Activated naive CD4-positive, alpha-beta T cell treated with anti-CD3 and anti-CD28 coated beads, Interleukin-2, amount 50 U/mL, for 24 hours (primary cell): ENCODE data around the gene FAM13B.
"Not testable (repeated sequence)": the region's sequence is repeated elsewhere in the genome, so short reads cannot be mapped to it uniquely, and the experiment has no call there.

Source experiments
- H3K27ac Mint-ChIP-seq: one replicate; pipeline ENCODE4 v1.8.0; 2021; ENCODE audit warnings: mild to moderate bottlenecking, mixed read lengths
- H3K27me3 Mint-ChIP-seq: one replicate; pipeline ENCODE4 v1.8.0; 2021; ENCODE audit warnings: mixed read lengths
- H3K36me3 Mint-ChIP-seq: one replicate; pipeline ENCODE4 v1.8.0; 2021; ENCODE audit warnings: mixed read lengths
- H3K4me1 Mint-ChIP-seq: one replicate; pipeline ENCODE4 v1.8.0; 2021; ENCODE audit warnings: mixed read lengths
- H3K4me3 Mint-ChIP-seq: one replicate; pipeline ENCODE4 v1.8.0; 2021; ENCODE audit warnings: mild to moderate bottlenecking, mixed read lengths
- H3K9me3 Mint-ChIP-seq: one replicate; pipeline ENCODE4 v1.8.0; 2021; ENCODE audit warnings: mixed read lengths

FAM13B gene

DNA sequence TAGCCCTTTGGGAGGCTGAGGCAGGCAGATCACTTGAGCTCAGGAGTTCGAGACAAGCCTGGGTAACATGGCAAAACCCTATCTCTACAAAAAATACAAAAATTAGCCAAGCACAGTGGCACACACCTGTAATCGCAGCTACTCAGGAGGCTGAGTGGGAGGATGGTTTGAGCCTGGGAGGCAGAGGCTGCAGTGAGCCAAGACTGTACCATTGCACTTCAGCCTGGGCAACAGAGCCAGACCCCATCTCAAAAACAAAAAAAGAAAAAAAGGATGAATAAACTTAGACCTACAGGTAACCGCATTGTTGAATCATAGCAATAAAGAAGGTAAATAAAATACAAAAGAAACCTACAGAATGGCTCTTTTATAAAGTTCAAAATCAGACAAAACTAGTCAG lies 12.4 kb upstream of the FAM13B start:
- not testable (repeated sequence) for H3K9me3 Mint-ChIP-seq, H3K27me3 Mint-ChIP-seq, H3K27ac Mint-ChIP-seq, H3K4me3 Mint-ChIP-seq, H3K36me3 Mint-ChIP-seq, H3K4me1 Mint-ChIP-seq

DNA sequence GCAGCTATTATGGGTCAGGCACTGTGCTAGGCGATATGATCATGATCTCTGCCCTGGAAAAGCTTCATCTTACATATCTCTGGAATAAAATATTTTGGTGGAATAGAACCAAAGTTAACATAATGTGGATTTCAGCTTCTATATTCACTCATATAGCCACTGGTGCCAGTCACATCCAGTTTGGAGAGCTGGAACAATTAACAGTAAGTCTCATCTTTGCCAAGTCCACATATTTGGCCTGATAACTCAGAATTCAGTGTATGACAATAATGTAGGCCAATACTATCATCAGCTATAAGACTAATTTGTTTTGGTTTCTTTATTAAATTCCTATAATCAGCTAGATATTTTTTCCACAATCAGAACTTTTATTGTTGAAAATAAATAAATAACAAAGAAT lies 5.9 kb upstream of the FAM13B start:
- no peak overlapping the region for H3K27ac Mint-ChIP-seq
- no peaks in the 10 kb centered on the region for H3K9me3 Mint-ChIP-seq
- no peak overlapping the region for H3K4me3 Mint-ChIP-seq
- no peaks in the 10 kb centered on the region for H3K36me3 Mint-ChIP-seq
- H3K27me3 Mint-ChIP-seq: no peaks in the 10 kb centered on the region
- peaks cover 6% of the 10 kb centered on the region for H3K4me1 Mint-ChIP-seq

DNA sequence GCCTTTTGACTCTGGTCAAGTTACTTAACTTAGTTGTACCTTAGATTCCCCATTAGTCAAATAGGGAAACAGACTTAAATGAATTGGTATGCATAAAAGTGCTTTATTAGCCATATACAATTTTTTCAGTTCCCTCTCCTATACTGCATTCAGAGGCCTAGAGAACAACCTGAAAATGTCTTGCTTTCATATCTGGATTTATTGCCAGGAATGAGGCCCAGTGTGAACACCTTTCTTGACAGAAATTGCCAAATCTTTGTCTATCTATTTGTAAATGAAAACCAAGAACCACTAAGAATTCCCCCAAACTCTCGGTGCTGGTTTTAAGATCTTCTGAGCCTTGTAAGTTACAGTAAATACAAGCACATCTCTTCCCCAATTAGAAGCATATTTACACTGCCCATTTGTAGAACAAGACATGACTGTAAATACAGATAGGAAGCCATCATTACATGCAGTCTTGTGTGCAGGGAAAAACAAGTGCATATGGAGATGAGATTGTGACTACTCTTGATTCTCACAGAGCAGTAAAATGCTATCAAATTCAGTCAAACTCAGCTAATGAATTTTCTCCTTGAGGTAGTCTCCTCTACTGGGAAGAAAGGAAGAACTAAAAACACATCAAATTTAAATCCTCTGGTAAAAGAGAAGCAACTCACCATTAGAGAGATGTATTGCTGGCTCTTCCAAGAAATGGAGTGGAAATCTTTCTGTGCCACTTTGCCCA lies 5.2 kb upstream of the FAM13B start:
- Mint-ChIP-seq H3K4me1 (peaks cover 12% of the 10 kb centered on the region), H3K36me3 (no peaks in the 10 kb centered on the region), H3K27me3 (no peaks in the 10 kb centered on the region), H3K9me3 (no peaks in the 10 kb centered on the region), H3K4me3 (no peak overlapping the region), H3K27ac (no peak overlapping the region)

GRCh38 chr5:138037271-138037670 lies 4.4 kb upstream of the FAM13B start:
- no peaks in the 10 kb centered on the region for H3K9me3 Mint-ChIP-seq
- no peak overlapping the region for H3K4me3 Mint-ChIP-seq
- H3K27me3 Mint-ChIP-seq: no peaks in the 10 kb centered on the region
- peaks cover 12% of the 10 kb centered on the region for H3K4me1 Mint-ChIP-seq
- no peaks in the 10 kb centered on the region for H3K36me3 Mint-ChIP-seq
- no peak overlapping the region for H3K27ac Mint-ChIP-seq

DNA sequence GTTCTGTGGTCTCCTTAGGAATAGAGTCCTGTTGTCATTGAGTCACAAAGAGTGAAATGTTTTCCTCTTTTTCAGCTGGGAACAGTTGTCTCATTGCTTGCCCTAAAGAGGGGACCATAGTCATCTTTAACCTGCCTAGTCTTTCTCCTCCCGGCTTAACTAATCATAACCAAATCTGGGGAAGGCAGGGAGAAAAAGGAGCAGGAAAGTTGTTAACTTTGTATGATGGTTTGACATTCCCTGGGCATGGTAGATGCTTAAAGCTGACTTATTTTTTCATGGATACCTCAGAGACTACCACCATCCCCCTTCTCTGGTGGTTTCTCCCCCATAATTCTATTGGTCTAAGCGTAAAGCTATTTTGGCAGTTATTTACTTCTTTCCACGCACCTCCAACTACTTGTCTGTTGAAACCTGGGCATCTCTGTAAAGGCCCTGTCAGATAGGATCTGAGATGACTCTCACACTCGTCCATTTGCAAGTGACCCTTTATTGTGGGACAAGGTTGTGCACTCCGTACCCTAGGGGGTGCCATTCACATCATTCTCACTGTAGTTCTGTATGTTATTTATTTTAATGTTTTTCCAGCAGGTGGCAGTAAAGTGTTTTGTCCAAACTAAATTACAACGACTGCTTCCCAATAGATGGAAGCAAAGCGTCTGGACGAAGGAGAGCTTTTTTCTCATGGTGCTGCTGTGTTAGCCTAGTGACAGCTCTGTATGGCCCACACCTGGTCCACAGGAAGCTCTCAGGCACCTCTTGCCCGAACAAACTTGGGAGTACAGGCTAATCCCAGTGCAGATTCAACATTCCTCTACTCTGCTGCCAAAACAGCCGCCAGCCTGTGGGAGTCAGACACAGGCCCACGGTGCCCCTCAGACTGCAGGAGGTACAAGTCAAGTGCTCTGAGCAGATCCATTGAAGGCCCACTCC lies 3.0 kb upstream of the FAM13B start:
- Mint-ChIP-seq H3K36me3 (no peaks in the 10 kb centered on the region), H3K27me3 (no peaks in the 10 kb centered on the region), H3K27ac (no peak overlapping the region), H3K4me3 (no peak overlapping the region), H3K4me1 (peaks cover 24% of the 10 kb centered on the region), H3K9me3 (no peaks in the 10 kb centered on the region)

- Mint-ChIP-seq H3K27me3 (no peaks in the 10 kb centered on the region), H3K36me3 (peaks cover 2% of the 10 kb centered on the region), H3K4me3 (peak overlapping the region; percentile 99), H3K4me1 (peaks cover 42% of the 10 kb centered on the region), H3K27ac (peak overlapping the region; percentile 85), H3K9me3 (no peaks in the 10 kb centered on the region)
Measured at GRCh38 chr5:138033907-138034306, 1.0 kb upstream of the FAM13B start.

GRCh38 chr5:138033386-138033808 lies 518 bp upstream of the FAM13B start:
- Mint-ChIP-seq H3K4me3 (peak overlapping the region; percentile 99), H3K27ac (peak overlapping the region; percentile 85), H3K36me3 (peaks cover 2% of the 10 kb centered on the region), H3K27me3 (no peaks in the 10 kb centered on the region), H3K9me3 (no peaks in the 10 kb centered on the region), H3K4me1 (peaks cover 47% of the 10 kb centered on the region)

DNA sequence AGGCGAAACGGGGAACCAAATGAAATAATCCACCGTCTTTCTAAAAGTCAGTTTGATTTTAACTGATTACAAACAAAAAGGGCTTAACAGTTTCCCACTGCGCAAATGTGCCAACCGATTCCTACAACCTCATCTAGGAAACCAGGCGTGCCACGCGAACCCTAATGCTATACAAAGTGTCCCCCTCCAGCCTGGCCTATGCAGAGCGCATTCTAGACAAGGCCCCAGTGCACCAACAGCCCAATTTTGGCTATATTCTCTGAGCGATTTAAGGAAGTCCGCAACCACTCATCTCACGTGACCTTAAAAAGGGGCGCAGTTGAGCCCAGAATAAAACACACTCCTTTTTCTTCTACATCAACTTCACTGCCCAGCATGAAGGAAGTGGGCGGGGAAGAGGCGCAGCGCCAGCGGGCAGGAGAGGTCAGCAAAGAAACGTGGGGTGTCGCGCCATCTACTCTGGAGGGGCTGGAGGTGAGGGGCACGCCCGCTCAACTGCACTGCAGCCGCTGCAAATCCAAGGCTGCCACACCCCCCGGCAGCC lies 779 bp downstream of the FAM13B start:
- H3K4me3 Mint-ChIP-seq: peak overlapping the region; percentile 99
- H3K27me3 Mint-ChIP-seq: no peaks in the 10 kb centered on the region
- peak overlapping the region; percentile 97 for H3K27ac Mint-ChIP-seq
- no peaks in the 10 kb centered on the region for H3K9me3 Mint-ChIP-seq
- peaks cover 60% of the 10 kb centered on the region for H3K4me1 Mint-ChIP-seq
- H3K36me3 Mint-ChIP-seq: peaks cover 7% of the 10 kb centered on the region

GRCh38 chr5:138029944-138030343 lies 2.9 kb downstream of the FAM13B start:
- no peak overlapping the region for H3K27ac Mint-ChIP-seq
- H3K4me1 Mint-ChIP-seq: peaks cover 74% of the 10 kb centered on the region
- H3K27me3 Mint-ChIP-seq: no peaks in the 10 kb centered on the region

DNA sequence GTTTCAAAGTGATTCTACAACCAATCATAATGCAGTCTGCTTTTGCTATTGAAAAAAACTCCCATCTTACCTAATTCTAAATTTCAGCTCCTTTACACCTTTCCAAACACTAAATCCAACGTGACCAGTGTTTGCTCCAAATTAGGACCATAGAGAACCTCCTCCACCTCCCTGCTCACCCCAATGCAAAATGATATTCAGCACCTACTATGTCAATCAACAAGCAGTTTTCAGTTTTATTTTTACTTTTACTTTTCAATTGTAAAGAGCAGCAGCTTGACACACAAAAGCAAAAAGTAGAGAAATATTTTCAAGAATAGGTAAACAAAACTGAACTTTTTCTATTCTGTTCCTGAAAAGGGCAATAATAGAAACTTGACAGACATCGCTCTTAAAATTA lies 3.4 kb downstream of the FAM13B start:
- no peaks in the 10 kb centered on the region for H3K9me3 Mint-ChIP-seq
- H3K36me3 Mint-ChIP-seq: peaks cover 8% of the 10 kb centered on the region
- H3K4me1 Mint-ChIP-seq: peaks cover 78% of the 10 kb centered on the region
- no peaks in the 10 kb centered on the region for H3K27me3 Mint-ChIP-seq
- H3K27ac Mint-ChIP-seq: peak overlapping the region; percentile 48
- H3K4me3 Mint-ChIP-seq: peak overlapping the region; percentile 75

More at GRCh38 chr5:138029944-138030343, 2.9 kb downstream of the FAM13B start:
- H3K9me3 Mint-ChIP-seq: no peaks in the 10 kb centered on the region
- H3K4me3 Mint-ChIP-seq: peak overlapping the region; percentile 99
- peaks cover 8% of the 10 kb centered on the region for H3K36me3 Mint-ChIP-seq

DNA sequence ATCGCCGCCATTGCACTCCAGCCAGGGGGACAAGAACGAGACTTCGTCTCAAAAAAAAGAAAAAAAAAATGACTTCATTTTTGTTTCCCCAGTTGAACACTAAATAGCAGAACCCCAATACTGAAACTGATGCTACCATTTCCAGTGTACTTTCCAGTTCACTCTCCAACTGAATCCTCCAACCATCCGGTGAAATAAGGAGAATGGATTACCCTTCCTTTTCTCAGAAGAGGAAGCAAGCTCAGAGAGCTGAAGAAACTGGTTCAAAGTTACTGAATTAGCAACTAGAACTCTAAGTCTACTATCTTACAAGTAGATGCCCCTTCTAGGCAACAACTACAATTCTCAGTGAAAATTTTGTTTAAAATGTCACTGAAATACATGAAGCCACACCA lies 3.9 kb downstream of the FAM13B start:
- H3K27ac Mint-ChIP-seq: peak overlapping the region; percentile 23
- H3K9me3 Mint-ChIP-seq: no peaks in the 10 kb centered on the region
- no peaks in the 10 kb centered on the region for H3K27me3 Mint-ChIP-seq
- peak overlapping the region; percentile 75 for H3K4me3 Mint-ChIP-seq
- H3K36me3 Mint-ChIP-seq: peaks cover 8% of the 10 kb centered on the region
- H3K4me1 Mint-ChIP-seq: peaks cover 83% of the 10 kb centered on the region

- H3K27me3 Mint-ChIP-seq, H3K9me3 Mint-ChIP-seq, H3K36me3 Mint-ChIP-seq, H3K27ac Mint-ChIP-seq, H3K4me3 Mint-ChIP-seq: not testable (repeated sequence)
- peaks cover 83% of the 10 kb centered on the region for H3K4me1 Mint-ChIP-seq
Measured at GRCh38 chr5:138028262-138028970, 4.5 kb downstream of the FAM13B start.

- not testable (repeated sequence) for H3K36me3 Mint-ChIP-seq, H3K4me3 Mint-ChIP-seq, H3K9me3 Mint-ChIP-seq, H3K27me3 Mint-ChIP-seq, H3K27ac Mint-ChIP-seq
- peaks cover 90% of the 10 kb centered on the region for H3K4me1 Mint-ChIP-seq
Measured at GRCh38 chr5:138026793-138027192, 6.1 kb downstream of the FAM13B start.

GRCh38 chr5:138025285-138025684 lies 7.6 kb downstream of the FAM13B start:
- peaks cover 86% of the 10 kb centered on the region for H3K4me1 Mint-ChIP-seq
- no peaks in the 10 kb centered on the region for H3K27me3 Mint-ChIP-seq
- H3K27ac Mint-ChIP-seq: no peak overlapping the region
- no peaks in the 10 kb centered on the region for H3K9me3 Mint-ChIP-seq
- H3K4me3 Mint-ChIP-seq: no peak overlapping the region
- H3K36me3 Mint-ChIP-seq: peaks cover 8% of the 10 kb centered on the region

- H3K36me3 Mint-ChIP-seq: peaks cover 8% of the 10 kb centered on the region
- no peaks in the 10 kb centered on the region for H3K9me3 Mint-ChIP-seq
- peaks cover 79% of the 10 kb centered on the region for H3K4me1 Mint-ChIP-seq
- no peak overlapping the region for H3K4me3 Mint-ChIP-seq
- H3K27ac Mint-ChIP-seq: peak overlapping the region; percentile 69
- no peaks in the 10 kb centered on the region for H3K27me3 Mint-ChIP-seq
Measured at GRCh38 chr5:138024117-138024516, 8.8 kb downstream of the FAM13B start.
